ENCODE data around the gene LIX1. TPM values are rescaled to one million over a fixed set of nuclear protein-coding genes. Genes with fewer than 3 reads are reported as not detected.
A peak's percentile ranks its signal among the peaks of the same experiment; 100 is the strongest.

LIX1 gene
- total and polyA plus RNA-seq, 7 donors, result 0.54 to 3.6 (median 1.7) TPM; not detected in 2

DNA sequence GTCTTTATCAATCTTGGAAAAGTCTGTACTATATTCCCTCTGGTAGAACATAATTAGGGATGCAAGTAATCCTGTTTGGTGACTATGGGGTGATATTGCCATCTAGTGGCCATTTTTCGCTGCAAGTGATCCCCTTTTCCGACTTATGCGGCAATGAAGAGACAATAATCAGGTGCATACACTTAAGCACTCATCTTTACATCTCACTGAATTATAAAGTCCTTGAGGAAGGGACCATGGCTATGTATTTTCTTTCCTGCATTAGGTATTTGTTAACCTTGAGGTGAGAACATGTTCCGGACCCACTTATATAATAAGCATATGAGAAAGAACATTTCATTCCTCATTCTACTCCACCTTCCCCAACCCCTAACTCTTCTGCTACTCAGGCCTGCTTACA is 19.6 kb upstream of the LIX1 start:
- TF ChIP-seq, protein P1, sequence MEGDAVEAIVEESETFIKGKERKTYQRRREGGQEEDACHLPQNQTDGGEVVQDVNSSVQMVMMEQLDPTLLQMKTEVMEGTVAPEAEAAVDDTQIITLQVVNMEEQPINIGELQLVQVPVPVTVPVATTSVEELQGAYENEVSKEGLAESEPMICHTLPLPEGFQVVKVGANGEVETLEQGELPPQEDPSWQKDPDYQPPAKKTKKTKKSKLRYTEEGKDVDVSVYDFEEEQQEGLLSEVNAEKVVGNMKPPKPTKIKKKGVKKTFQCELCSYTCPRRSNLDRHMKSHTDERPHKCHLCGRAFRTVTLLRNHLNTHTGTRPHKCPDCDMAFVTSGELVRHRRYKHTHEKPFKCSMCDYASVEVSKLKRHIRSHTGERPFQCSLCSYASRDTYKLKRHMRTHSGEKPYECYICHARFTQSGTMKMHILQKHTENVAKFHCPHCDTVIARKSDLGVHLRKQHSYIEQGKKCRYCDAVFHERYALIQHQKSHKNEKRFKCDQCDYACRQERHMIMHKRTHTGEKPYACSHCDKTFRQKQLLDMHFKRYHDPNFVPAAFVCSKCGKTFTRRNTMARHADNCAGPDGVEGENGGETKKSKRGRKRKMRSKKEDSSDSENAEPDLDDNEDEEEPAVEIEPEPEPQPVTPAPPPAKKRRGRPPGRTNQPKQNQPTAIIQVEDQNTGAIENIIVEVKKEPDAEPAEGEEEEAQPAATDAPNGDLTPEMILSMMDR (IDR thresholded peaks at IDR 0.05), result peak; percentile 78 to 91 (median 81)
- TF ChIP-seq EP300 (IDR thresholded peaks at IDR 0.05) (no peak), POLR2AphosphoS5 (IDR thresholded peaks at IDR 0.05) (no peak), POLR2A (IDR thresholded peaks at IDR 0.05) (no peak)
- DNase-seq, result peak; percentile 76
- peaks cover 0 to 57% (median 8%) of the 10 kb centered on the region in 4 donors for H3K36me3 ChIP-seq
- H3K27me3 ChIP-seq, result no peaks in the 10 kb centered on the region
- intact Hi-C loops (cut with DNase I), result loop anchor here (2.0 to 5.0 kb wide), 6 partner anchors 120 to 550 kb away; partner anchors contain the start of gene LNPEP
- no peak overlapping the region for H3K27ac ChIP-seq
- no peaks in the 10 kb centered on the region for H3K9me3 ChIP-seq
- H3K4me3 ChIP-seq, result no peak overlapping the region
- H3K4me1 ChIP-seq, result no peaks in the 10 kb centered on the region
- WGBS, 2 donors, result 22 to 31% methylated on average over 4 of the region's 4 CpGs

DNA sequence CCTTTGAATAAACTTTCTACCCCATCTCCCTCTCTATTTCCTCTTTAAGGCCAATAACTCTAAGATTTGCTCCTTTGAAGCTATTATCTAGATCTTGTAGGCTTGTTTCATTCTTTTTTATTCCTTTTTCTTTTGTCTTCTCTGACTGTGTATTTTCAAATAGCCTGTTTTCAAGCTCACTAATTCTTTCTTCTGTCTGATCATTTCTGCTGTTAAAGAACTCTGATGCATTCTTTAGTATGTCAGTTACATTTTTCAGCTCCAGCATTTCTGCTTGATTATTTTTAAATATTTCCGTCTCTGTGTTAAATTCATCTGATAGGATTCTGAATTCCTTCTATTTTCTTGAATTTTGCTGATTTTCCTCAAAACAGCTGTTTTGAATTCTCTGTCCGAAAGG is 15.3 kb upstream of the LIX1 start:
- Histone ChIP-seq H3K4me3 (no peak overlapping the region), H3K27ac (no peak overlapping the region), H3K36me3 (peaks cover 0 to 21% (median 4%) of the 10 kb centered on the region in 4 donors), H3K27me3 (no peaks in the 10 kb centered on the region), H3K4me1 (no peaks in the 10 kb centered on the region), H3K9me3 (no peaks in the 10 kb centered on the region)
- 97 to 98% methylated on average over 2 of the region's 2 CpGs for WGBS, 2 donors
- intact Hi-C loops (cut with DNase I), result no loop called here
- TF ChIP-seq POLR2A (IDR thresholded peaks at IDR 0.05), result no peak
- no peak for TF ChIP-seq POLR2AphosphoS5 (IDR thresholded peaks at IDR 0.05)
- TF ChIP-seq, protein P1 (IDR thresholded peaks at IDR 0.05), result no peak
- TF ChIP-seq EP300 (IDR thresholded peaks at IDR 0.05), result no peak
- no peak for DNase-seq

DNA sequence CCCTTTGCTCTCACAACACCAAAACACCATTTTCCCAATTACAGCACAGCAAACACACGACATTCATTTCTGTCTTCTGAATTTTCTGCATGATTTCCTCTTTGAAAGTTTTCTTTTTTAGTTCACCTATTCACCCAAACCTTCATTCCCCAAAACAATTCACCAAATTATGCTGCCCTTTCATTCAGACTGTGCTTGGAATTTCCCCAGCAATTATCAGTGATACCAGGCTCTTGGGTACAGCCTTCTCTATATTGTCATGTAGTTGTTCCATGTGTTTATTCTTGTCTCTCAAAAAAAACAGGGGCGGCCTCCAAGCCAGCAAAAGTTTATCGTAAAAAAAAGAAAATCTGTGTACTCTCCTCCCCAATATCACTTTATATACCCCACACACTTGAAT is 9.0 kb upstream of the LIX1 start:
- no peaks in the 10 kb centered on the region for H3K4me1 ChIP-seq
- H3K27ac ChIP-seq, result no peak overlapping the region
- H3K36me3 ChIP-seq, result no peaks in the 10 kb centered on the region
- intact Hi-C loops (cut with DNase I), result no loop called here
- no peak overlapping the region for H3K4me3 ChIP-seq
- H3K9me3 ChIP-seq, result no peaks in the 10 kb centered on the region
- 89 to 91% methylated on average over 3 of the region's 3 CpGs for WGBS, 2 donors
- DNase-seq, result no peak
- TF ChIP-seq POLR2AphosphoS5 (IDR thresholded peaks at IDR 0.05) (no peak), POLR2A (IDR thresholded peaks at IDR 0.05) (no peak), EP300 (IDR thresholded peaks at IDR 0.05) (no peak)
- TF ChIP-seq, protein P1 (IDR thresholded peaks at IDR 0.05), result no peak
- H3K27me3 ChIP-seq, result no peaks in the 10 kb centered on the region

- Histone ChIP-seq H3K36me3 (no peaks in the 10 kb centered on the region), H3K4me3 (no peak overlapping the region), H3K9me3 (no peaks in the 10 kb centered on the region), H3K27me3 (no peaks in the 10 kb centered on the region), H3K4me1 (no peaks in the 10 kb centered on the region), H3K27ac (no peak overlapping the region)
- no peak for DNase-seq
- WGBS, 2 donors, result 59 to 81% methylated on average over 1 of the region's 1 CpG
- intact Hi-C loops (cut with DNase I), result no loop called here
- TF ChIP-seq POLR2A (IDR thresholded peaks at IDR 0.05) (no peak), EP300 (IDR thresholded peaks at IDR 0.05) (no peak), POLR2AphosphoS5 (IDR thresholded peaks at IDR 0.05) (no peak)
- TF ChIP-seq, protein P1 (IDR thresholded peaks at IDR 0.05), result no peak
Measured at GRCh38 chr5:97150401-97150800, 8.0 kb upstream of the LIX1 start.

DNA sequence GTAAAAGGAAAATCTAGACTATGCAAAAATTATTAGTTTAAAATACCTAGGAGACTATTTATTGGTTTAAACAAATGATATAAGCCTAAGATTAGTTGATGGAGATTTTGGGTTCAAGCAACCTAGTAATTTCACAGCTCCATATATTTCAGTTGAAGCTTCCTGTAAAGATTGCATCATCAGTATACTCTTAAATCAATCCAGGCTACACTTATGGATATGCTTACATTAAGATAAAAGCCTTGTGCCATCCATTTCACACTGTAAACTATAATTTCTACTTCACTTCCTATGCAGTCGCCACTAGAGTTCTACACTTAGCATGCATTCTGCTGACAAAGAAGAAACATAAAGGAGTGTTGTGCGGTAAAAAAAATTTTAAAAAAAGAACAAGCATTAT is 7.3 kb upstream of the LIX1 start:
- no peaks in the 10 kb centered on the region for H3K36me3 ChIP-seq
- no peaks in the 10 kb centered on the region for H3K4me1 ChIP-seq
- no peak overlapping the region for H3K4me3 ChIP-seq
- WGBS, 2 donors, result 90 to 94% methylated on average over 2 of the region's 2 CpGs
- TF ChIP-seq POLR2AphosphoS5 (IDR thresholded peaks at IDR 0.05), result no peak
- TF ChIP-seq, protein P1 (IDR thresholded peaks at IDR 0.05), result no peak
- no peak for TF ChIP-seq POLR2A (IDR thresholded peaks at IDR 0.05)
- TF ChIP-seq EP300 (IDR thresholded peaks at IDR 0.05), result no peak
- no peak overlapping the region for H3K27ac ChIP-seq
- no peaks in the 10 kb centered on the region for H3K9me3 ChIP-seq
- intact Hi-C loops (cut with DNase I), result no loop called here
- H3K27me3 ChIP-seq, result no peaks in the 10 kb centered on the region
- DNase-seq, result no peak
